HT-29 (cell line): ENCODE data around the gene CHD5. TPM values are rescaled to one million over a fixed set of nuclear protein-coding genes. Genes with fewer than 3 reads are reported as not detected.

Source experiments
- DNase-seq: peaks from one replicate; pipeline ENCODE4 v3.0.0-alpha.2; 2015; ENCODE audit warnings: low spot score
- total RNA-seq: library from RNA; depleted of rRNA; stranded (reverse); fragments of >200 nt; shearing (Covaris generic); gene quantifications from 2 replicates; pipeline ENCODE4 v1.2.3, GENCODE V29; 2014

The CHD5 gene
- total RNA-seq, 1 experiment from 2014 or later: 0.25 TPM

DNA sequence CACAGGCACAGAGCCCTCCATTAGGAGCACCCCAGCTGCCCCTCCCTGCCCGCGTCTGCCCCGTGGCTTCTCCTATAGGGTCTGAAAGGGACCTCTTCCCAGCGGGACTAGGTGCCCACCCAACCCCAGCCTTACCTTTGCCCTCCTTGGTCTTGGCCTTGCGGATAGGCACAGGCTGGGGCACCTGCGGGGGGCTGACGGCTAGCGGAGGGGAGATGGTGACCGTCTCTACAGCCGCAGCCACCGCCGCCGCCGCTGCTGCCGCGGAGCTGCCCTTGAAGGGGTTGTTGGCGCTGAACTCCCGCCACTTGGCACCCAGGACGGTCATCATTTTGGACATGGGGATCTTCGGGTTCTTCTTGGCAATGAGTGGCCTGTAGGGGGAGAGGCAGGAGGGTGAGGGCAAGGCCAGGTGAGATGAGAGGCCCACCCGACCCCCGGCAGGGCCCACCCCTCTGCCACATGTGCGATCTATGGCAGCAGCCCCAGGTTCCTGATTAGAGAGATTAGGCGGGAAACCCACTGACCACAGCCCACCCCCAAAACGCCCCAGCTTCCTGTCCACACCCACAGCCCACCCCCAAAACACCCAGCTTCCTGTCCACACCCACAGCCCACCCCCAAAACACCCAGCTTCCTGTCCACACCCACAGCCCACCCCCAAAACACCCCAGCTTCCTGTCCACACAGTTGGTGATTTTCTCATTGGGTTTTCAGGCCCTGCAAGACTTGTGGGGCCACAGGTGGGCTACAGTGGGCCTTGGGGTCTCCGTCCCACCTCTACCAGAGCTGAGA is 25.4 kb downstream of the CHD5 start:
- no peak for DNase-seq

- no peak for DNase-seq
Observed at GRCh38 chr1:6152882-6153281, 27.2 kb downstream of the CHD5 start.

DNA sequence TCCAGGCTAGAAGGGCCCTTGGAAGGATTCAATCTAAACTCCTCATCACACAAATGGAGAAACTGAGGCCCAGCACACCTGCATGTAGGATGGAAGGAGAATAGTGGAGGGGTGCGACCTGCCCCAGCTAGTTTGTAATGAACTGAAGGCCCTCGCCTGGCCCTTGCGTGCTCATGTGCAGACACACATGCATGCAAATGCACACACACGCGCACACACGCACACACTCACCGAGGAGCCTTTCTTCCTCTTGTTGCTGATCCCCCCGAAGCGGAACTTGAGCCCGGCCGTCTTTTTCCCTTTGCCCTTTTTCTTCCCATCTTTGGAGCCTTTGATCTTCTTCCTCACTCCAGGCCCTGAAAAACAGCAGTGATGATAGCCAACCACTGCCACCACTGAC is 27.9 kb downstream of the CHD5 start:
- DNase-seq: no peak

DNA sequence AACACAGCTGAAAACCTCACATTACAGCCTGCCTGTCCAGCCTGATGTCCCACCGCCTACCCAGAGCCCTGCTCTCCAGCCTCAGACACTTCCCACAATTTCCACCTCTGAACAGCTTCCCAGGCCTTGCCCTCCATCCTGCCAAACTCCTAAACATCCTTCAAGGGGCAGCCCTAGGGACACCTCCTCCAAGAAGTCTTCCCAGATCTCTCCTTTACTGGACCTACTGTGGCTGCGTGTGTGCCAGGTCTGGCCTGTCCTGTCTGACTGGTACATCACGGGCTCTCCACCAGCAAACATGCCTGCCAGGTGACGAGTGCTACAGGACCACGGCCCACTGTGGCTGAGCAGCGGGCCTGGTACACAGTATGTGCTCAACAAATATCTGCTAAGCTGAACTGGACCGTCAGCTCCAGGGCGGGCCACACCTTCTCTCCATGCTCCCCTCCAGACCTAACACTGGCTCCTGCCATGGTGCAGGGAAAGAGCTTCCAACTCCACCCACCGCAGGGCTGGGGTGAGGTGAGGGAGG is 28.8 kb downstream of the CHD5 start:
- no peak for DNase-seq

DNA sequence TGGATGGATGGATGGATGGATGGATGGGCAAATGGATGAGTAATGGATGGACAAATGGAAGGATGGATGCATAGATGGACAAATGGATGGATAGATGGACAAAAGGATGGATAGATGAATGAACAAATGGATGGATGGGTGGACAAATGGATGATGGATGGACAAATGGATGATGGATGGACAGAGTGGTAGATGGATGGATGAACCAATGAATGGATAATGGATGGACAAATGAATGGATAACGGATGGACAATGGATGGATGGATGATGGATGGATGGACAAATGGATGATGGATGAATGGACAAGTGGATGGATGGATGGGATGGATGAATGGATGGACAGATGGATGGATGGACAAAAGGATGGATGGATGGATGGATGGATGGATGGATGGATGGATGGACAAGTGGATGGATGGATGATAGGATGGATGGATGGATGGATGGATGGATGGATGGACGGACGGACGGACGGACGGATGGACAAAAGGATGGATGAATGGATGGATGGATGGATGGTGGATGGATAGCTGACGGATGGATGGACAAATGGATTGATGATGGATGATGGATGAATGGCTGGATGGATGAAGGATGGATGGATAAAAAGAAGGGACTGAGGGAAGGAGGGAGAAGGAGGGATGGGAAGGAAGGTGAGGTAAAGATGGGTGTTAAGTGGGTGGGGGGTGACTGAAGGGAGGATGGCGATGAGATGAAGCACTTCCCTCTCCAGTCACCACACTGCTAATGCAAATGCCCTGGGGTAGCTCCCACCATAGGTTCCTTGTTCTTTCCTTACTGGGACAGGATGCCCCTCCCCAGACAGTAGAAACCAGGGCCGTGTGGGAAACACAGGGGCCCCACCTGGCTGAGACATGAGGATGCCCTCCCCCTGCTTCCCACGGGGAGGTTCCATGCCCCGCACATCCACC is 29.8 kb downstream of the CHD5 start:
- no peak for DNase-seq

DNA sequence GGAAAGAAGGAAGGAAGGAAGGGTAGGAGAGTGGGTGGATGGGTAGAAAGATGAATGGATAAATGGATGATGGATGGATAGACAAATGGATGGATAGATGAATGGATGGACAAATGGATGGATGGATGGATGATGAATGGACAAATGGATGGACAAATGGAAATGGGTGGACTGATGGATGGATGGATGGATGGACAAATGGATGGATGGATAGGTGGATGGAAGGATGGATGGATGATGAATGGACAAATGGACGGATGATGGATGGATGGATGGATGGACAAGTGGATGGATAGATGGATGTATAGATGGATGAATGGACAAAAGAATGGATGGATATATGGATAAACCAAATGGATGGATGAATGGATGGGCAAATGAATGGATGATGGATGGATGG is 30.5 kb downstream of the CHD5 start:
- DNase-seq: no peak

DNA sequence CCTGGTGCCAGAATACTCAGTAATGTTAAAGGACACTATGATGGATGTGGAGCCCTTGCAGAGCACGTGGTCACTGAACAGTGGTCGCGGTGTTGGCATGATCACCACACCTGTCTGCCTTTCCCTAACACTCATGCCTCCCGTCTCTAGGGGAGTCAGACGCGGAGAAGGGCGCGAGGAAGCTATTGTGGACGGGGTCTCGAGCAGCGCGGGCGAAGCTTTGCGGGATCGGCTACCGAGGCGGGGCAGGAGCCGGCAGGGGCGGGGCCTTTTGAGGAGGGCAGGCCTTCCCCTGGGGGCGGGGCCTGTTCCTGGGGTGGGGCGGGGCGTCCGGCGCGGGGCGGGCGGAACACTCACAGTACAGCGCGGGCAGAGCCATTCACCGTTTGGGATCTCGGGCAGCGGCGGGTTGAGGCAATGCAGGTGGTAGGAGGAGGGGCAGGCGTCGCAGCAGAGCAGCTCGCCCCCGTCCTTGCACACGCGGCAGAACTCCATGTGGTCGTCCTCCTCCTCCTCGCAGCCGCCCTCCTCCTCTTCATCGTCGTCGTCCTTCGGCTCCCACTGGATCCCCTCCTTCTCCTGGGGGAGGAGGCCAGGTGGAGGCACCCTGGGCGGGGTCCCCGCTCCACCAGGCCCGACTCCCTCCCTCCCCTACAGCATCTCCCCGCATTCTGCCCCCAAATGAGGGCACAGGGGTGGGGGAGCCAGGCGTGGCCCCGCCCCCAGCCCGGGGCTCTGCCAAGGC is 31.5 kb downstream of the CHD5 start:
- peak; percentile 70 for DNase-seq

DNA sequence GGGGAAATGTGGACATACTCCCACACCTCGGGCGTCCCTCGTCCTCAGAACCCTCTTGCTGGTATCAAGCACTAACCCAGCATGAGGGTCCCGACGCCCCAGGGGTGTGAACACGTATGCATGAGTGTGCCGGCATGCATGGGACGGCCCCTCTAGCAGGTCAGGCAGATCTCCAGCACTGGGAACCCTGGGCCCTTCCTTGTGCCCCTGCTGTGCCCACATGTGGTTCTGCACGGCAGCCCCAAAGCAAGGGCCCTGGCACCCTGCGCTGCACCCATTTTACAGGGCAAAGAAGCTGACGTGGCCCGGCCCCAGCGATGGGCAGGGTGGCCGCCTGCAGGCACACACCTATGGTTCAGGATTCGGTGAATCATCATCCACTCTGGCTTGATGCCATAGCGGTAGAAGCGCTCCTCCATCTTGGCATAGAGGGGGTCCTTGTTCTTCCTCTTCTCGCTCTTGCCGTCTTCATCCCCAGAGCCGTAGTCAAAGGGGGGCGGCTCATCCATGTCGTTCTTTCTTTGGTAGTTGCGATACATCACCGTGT is 34.2 kb downstream of the CHD5 start:
- no peak for DNase-seq

- no peak for DNase-seq
Observed at GRCh38 chr1:6145396-6145750, 34.7 kb downstream of the CHD5 start.

DNA sequence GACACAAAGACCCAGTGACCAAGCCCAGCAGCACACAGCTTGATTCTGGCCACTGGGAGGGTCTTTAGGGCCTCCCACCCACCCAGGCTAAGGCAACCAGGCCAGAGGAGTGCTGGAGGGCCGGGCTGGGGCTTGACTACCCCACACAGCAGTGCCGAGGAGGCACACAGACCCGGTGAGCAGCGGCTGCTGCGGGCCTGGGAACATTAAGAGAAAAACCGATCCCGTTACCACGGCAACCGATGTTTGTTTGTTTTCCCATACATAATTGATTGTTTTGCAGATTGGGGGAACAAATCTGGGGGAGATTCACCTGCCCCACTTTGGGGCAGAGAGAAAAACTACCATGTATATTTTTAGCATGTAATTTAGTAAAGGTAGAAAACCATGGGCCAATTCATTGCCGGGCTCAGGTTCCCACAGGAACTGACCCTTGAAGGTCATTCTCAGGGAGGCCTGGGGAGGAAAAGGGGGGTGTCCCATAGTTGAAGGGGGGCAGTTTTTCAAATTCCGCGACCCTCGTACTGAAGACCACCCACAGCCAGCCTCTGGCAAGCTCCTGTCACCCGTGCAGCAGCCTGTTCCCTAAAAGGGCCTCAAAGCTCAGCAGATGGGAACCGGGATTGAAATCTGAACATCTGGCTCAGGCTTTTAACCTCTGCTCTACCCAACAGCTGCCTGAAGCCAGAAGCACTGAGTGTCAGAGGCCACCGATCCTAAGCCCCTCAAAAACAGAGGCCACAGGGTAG is 35.3 kb downstream of the CHD5 start:
- no peak for DNase-seq

GRCh38 chr1:6144175-6144574 is 35.9 kb downstream of the CHD5 start:
- DNase-seq: no peak

DNA sequence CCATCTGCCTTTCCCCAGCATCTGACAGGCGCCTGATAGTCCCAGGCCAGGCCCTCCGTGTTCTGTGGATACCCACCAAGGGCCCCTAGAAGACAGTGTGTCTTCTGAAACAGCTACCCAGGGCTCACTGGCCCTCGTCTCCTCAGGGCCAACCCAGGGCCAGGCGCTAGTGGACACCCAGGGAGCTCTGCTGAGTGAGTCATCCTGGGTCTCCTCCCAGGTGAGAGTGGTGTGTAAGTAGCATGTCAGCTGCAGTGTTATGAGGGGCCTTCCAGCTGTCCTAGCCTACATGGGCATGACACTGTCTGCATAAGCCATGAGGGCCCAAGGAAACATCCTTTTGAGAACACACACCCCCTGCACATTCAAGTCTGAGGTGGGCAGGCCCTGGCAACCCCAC is 36.7 kb downstream of the CHD5 start:
- no peak for DNase-seq

GRCh38 chr1:6142734-6143133 is 37.4 kb downstream of the CHD5 start:
- DNase-seq: no peak

GRCh38 chr1:6142036-6142621 is 38.0 kb downstream of the CHD5 start:
- DNase-seq: no peak

DNA sequence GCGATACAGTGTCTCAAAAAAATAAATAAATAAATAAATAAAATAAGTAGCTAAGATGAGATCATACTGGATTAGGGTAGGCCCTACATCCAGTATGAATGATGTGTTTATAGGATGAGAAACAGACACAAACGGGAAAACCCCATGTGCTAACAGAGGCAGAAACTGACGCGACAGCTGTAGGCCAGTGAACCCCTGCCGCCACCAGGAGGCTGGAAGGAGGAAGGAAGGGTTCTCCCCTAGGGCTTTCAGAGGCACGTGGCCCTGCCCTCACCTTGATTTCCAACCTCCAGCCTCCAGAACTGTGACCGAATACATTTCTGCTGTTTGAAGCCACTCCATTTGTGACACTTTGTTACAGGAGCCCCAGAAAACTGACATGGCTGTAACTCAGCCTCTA is 38.5 kb downstream of the CHD5 start:
- DNase-seq: peak; percentile 66

DNA sequence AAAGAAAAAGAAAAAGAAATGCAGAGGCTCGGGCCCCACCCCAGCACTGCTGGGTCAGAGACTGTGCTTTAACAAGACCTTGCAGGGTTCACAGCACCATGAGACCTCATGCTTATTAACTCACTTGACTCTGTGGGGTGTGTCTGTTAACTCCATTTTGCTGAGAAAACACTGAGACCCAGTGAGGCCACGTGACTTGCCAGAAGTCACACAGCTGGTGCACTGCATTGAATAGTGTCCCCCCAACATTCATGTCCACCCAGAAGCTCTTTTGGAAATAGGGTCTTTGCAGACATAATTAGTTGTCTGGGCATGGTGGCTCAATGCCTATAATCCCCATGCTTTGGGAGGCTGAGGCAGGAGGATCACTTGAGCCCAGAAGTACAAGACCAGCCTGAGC is 39.7 kb downstream of the CHD5 start:
- DNase-seq: no peak

- DNase-seq: no peak
Observed at GRCh38 chr1:6137758-6138157, 42.4 kb downstream of the CHD5 start.

DNA sequence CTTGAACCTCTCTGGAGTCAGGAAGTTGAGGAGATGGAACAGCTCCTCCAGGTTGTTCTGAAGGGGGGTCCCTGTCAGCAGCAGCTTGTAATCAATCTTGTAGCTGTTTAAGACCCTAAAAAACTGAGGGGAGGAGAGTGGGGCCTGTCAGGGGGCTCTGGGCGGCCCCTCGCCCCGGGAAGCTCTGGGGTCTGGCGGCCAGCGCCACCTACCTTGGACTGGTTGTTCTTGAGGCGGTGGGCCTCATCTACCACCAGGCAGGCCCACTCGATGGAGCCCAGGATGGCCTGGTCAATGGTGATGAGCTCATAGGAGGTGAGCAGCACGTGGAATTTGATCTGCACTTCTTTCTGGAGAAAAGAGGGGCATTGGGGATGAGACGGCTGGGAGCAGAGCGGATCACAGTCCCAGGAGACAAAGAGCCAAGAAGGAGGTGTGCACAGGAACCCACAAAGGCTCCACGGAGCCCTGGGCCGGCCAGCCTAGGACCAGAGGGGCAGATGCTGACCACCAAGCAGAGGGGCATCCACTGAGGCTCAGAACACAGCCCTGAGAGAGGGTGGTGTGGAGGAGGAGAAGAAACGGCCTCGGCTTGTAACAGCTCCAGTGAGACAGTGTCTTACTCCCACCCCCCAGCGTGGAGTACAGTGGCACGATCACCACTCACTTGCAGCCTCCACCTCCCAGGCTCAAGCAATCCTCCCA is 43.5 kb downstream of the CHD5 start:
- DNase-seq: no peak

DNA sequence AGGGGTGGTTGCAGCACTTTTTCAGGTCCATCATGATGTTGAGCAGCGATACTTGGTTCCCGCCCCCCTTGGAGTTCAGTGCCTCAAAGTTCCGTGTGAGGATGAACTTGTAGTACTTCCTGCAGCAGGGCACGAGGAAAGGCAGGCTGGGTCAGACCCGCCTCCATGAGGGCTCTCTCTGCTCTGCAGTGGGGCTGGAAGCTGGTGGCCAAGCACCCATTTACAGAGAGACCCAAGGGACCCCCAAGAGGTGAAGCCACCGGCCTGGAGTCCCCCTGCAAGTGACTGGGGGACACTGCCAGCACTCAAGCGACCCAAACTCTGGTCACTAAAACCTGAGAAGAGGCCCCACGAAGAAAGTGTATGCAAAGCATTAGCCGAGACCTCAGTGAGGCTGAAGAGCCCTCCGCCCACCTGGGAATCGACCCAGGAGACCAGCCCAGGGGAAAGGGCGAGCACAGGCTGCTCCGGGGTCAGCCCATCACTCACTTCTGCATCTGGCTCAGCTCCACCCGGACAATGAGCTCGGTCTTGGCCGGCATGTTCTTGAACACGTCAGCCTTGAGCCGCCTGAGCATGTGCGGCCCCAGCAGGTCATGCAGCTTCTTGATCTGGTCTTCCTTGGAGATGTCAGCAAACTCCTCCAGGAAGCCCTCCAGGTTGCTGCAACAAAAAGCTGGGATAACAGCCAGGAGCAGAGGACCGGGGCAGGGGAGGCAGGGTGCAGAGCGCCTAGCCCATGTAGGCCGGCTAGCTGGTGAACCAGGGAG is 45.2 kb downstream of the CHD5 start:
- no peak for DNase-seq
